Stimulated activated CD8-positive, alpha-beta memory T cell treated with anti-CD3 and anti-CD28 coated beads, Interleukin-4, amount 100 ng/mL, for 48 hours (primary cell): ENCODE results near the gene ZFYVE21.

Experiments
- DNase-seq: peaks from one replicate; pipeline ENCODE4 v3.0.0-alpha.2; 2020

Gene ZFYVE21

DNA sequence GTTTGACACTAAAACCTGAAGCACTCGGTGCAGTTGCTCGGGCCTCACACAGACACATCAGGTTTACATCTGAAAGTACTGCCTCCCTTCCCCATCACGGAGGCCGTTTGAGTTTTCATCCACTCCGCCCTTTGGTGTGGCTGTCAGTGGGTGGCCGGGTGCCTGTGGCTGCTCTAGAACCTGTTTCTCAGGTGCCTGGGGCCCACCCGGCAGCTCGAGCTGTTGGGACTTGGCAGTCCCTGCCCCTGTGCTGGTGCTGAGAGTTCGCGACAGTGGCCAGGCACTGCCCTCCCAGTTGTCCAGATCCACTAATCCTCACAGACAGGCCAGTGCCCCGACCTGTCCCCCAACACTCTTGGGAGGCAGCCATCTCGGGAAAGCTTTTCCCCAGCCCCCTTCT is 22.7 kb upstream of the ZFYVE21 start:
- no peak for DNase-seq

DNA sequence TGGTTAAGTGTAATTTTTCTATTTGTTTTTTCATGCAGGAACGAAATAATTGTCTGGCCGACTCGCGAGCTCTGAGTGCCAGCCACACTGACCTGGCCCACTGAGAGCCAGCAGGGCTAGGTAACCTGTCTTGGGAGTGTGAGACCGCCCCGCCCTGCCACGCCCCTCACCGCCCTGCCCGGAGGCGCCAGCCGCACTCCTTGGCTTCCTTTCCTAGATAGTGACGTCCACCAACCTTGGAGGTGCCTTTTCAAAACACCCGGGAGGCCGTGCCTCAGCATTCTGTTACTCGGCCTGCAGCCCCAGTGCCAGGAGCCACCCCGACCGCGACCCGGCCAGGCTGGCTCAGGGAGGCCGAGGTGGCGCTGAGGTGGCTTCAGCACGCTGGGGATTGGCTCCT is 22.1 kb upstream of the ZFYVE21 start:
- no peak for DNase-seq

DNA sequence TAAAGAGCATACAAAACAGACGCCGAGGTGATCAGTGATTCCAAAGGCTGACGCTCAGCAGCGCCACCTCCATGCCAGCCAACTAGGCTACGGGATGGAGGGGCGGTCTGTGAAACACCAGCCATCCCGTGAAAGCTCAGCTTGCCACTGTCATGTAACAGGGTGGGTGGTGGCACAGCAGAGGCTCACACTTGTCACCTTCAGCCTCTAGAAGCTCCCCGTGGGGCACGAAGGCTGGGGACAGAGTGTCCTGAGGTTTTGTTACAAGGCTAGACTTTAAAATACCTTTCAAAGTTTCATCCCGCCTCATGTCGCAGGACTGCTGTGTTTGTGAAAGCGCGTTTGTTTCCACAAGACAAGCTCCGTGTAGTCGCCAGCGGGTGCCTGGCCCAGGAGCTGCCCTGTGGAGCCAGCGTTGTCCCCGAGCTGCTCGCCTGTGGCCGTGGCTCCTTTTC is 21.0 kb upstream of the ZFYVE21 start:
- DNase-seq, result no peak

DNA sequence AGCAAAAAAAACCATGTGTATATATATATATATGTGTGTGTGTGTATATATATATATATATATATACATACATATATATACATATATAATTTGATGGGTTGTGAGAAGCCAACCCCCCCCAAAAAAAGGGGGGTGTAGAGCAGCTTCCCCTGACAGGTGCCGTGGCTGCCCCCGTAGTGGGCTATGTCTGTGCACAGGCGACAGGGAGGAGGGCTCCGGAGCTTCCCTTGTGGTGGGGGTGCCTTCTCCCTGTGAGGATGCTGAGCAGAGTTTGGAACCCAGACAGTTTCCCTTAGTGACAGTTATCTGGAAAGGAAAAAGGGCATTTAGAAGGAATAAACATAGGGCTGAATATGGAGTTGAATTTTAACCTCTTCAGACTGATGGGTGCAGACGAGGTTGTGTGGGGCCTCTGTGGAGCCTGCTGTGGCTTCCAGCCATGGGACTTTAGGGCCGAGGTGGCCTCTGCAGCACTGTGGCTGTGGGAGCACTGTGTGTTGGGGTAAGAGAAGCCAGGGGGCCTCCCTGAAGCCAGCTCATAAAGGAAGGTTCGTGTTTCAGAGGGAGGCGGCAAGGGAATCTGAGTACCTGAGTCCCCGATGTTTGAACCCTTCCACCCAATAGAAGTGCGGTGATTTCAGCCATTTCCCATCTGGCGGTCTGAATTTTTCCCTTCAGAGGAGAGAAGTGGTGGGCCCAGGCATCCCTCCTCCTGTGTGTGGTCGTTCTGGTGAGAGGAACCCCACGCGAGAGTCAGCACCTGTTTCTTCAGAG is 20.1 kb upstream of the ZFYVE21 start:
- DNase-seq, result no peak

DNA sequence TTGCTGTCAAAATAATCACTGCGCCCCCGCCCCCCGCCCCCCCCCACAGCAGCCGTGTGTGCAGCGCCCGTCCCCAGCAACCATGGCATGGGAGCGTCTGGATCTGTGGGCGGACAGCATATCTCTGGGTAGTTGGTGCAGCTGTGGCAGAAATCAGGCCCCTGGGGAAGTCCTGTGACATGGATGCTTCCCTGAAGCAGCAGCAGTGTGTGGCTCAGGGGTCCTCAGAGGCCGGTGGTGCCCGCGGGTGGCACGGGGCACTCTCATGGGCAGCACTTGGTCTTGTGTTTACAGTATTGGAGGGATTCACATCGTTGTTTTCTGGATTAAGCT is 19.6 kb upstream of the ZFYVE21 start:
- no peak for DNase-seq

DNA sequence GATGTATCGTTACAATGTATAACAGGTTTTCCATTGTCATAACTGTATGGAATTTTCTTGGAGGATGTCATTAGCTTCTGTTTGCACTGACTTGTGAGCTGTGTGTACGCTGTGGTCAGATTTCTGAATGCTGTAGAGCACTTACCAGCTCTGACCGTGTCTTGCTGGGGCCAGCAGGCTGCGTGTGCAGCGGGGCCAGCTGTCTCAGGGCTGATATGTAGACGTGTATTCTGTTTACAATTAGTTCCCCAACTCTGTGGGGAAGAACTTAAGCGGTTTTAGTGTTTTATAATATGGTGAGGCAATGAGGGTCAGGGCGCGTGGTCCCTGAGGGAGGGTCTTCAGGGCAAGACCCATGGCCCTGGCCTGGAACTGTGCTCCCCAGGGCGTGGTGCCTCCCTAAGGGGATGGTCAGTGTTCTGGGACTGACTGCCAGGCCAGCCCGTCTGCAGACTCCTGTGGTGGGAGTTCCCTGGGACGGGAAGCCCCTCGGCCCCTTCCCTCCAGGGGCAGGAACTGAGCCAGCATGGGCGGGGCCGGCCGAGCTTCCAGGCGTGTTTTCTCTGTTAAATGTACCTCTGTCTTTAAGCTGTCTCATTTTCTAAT is 19.0 kb upstream of the ZFYVE21 start:
- no peak for DNase-seq

DNA sequence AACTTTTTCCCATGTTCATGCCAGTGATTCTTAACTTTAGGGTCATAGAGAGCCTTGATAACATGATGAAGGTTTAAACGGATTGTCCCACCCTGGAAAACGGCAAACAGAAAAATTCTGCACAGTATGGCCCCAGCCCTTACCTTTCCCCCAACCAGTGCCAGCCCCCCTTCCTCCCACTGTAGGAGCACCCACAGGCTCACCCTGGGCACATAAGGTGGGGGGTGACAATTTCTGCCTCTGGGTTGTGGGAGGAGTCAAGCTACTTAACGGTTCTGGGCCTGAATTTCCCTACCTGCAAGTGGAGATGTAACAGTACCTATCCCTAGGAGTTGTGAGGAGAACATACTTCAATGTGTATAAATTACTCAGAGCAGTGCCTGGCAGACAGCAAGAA is 18.4 kb upstream of the ZFYVE21 start:
- no peak for DNase-seq

DNA sequence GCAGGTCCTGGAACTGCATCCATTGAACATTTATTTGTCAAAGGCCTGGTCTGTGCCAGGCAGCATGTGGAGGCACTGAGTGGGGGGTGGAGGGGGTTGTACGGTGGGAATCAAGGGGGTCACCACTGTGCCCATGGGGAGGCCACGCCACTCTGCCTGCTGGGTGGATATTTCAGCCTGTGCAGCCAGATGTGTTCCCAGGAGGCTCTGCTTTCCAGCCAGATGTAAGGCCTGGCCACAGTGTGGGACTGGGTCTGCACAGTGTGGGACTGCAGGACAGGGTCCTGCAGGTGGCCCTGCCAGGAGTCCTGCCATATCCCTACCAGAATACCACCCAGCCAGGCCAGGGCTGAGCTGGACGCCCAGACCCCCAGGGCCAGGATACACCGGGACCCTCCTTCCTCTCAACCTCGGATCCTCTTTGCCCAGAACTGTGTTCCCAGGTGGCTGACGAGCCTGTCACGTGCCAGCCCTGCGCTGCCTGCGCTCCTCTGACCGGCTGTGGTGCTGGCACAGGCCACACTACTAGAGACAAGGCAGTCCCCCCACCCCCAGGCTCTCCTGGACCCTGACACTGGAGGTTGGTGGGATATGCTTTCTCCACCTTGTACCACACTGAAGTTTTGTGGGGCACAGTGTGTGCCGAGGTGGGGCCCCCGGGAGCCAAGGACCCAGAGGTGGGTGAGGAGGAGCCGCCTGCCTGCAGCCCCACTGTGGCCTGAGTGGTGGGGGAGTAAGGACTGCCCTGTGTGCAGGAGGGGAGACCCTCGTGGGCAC is 17.8 kb upstream of the ZFYVE21 start:
- DNase-seq, result no peak

DNA sequence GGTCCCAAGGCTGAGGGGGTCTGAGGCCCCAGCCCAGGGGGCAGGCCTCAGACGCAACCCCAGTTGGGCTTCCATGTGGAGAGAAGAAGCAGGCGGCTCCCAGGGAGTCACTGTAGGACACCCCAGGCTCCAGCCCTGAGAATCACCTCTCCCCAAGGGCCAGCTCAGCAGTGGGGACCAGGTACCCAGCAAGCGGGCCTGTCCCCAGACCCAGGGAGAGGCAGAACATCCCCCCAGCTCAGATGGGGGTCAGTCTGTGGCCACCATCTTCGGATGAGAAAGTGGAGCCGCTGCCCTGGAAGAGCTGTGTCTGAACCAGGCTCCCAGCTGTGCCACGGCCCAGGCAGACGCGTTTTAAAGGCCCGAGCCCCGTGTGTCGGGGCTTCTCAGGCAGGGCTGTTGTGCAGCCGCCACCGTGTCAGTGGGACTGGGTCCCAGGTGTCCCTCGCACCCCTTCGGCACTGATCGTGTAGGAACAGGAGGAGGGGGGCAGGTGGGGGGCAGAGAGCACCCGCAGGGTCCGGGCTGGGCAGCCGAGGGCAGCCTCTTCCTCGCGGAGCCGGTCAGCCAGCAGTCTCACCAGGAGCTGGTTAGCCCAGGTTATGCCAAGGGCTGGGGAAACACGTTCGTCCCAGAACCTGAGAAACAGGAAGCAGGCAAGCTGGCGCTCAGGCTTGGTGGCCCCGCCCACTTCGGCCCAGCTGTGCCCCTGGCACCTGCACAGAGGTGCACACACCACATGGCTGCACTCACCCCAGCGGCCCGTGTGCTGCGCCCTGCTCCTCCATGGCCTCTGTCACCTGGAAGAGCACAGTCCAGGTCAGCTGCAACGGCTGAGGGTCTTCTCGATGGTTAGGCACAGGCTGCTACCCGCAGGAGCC is 17.0 kb upstream of the ZFYVE21 start:
- DNase-seq, result no peak

DNA sequence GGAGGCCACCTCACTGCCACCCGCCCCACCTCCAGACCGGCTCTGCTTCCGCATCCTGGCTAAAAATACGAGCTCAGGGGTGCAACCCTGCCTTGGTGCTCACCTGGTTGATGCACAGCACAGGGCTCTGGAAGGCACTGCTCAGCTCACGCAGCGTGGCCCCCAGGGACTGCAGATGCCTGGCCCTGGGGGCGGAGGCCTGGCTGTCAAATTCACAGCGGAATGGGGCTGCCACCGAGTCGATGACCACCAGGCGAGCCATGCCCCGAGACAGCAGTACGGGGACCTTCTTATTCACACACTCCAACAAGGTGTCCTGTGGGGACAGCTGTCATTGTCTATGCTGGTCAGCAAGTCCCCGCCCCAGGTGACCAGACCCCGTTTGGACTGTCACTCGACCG is 16.3 kb upstream of the ZFYVE21 start:
- no peak for DNase-seq

DNA sequence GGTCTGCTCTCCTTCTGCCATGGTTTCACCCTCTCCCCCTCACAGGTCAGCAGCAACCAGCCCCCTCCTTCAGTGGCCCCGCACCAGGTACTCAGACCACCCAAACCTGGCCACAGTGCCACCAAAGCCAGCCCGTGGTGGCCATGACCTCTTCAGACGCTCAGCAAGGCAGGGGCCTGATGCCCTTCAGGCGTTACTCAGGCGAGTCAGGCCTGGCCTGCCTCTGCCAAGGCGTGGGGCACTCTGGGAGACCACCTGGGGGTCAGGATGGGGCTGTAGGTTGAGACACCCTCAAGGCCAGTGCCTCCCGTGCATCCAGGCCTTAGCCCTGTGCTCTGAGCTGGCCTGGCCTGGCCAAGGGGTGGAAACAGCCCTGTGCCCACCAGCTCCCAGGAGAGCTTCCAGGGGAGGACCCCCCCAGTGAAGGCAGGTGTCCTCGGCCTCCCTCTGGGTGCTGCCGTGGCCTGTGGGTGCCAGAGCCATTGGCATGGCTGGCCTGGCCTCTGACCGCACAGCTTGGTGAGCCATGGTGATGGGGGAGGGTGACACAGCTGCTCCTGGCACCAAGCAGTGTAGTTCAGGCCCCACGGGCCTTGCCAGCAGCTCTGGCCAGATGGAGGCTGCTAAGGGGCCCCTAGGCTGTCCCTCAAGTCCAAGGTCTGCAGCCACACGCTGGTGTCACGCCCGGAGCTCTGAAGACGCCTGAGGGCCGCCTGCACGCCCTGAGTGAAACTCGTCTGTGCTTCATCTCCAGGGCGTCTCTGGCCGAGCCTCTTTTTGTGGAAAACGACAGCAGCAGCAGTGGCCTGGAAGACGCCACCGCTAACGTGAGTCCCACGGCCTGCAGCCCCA is 15.5 kb upstream of the ZFYVE21 start:
- no peak for DNase-seq

DNA sequence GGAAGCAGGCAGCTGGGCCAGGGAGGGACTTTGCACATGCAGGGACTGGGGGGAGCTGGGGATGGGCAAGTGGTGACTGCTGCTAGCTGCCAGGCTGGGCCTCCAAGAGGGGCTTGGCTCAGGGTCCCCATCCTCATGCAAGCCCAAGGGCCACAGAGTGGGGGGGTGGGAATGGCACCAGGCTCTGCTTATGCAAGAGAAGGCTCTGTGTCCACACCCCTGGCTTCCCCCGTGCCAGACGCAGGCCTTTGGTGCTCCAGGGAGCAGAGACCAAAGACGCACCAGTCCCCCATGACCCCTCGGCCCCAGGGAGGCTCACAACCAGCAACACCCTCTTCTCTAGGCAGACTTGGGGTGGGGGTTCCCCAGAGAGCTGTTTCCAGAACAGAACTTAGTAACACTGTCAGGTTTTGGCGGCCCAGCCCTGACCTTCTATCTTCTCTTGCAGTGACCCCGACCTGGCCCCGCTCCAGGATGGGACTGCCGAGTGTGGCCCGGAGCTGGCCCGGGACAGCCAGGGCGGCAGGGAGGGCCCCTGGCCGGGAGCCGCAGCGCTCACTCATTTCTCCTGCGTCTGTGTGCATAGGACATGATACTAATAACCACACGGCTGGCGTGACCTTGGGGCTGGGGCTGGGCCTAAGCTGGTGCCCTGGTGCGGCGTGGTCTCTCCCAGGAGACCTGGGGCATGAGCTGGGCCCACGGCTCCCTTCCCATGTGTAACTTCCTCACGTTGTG is 14.7 kb upstream of the ZFYVE21 start:
- DNase-seq, result no peak

DNA sequence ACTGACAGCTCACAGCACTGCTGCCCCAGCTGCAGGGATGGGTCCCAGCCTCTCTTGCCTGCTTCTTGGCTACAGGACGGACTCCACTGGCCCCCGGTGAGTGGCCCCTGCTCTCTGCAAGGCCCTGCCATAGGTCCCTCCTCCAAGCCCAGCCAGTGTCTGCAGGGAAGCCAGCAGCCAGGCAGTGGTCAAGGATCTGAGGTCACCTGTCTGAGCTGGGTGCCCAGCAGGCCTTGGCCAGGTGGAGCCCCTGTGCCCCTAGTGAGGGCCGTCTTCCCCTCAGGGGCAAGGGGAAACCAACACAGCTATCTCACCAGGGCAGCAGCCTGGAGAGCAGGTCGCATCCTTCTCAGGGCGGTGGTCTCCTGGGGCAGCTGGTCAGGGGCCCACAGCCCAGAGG is 13.5 kb upstream of the ZFYVE21 start:
- DNase-seq, result no peak

DNA sequence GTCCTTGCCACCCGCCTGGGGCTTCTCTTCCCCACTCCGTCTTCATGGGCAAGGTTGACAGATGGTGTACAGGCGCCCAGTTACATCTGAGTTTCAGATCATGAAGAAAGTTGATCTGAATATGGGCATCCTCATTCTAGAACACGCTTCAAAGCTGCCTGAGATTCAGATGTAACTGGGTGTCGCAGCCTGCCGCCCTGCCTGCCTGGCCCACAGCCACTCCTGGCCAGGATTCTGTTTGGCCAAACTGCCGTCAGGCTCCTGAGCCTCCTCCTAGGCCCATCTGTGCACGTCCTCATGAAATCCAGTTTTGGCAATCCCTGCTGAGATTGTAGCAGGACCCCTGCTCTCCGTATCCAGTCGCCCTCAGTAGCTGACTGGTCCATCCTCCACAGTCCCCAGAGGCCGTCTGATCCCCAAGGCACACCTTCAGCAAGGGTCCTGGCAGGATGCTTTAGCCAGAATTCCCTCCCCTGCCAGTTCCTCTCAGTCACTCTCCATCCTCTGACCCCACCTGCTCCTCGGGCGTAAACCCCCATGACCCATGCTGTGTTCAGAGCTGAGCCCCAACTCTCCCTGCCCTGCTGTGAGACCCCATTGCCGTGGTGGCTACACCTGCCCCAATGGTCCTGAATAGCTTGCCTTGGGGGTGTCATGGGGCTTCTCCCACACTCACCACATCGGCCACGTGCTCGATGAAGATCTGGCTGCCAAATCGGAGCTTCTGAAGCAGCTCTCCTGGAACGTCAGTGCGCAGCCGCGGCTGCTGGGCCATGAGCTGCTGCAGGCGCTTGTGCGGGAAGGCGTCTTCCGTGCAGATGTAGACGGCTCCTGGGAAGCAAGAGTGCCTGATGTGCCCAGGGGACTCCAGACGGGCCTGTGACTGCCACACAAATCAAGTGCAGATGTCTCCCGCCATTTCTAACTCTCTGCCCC is 12.8 kb upstream of the ZFYVE21 start:
- DNase-seq, result no peak

DNA sequence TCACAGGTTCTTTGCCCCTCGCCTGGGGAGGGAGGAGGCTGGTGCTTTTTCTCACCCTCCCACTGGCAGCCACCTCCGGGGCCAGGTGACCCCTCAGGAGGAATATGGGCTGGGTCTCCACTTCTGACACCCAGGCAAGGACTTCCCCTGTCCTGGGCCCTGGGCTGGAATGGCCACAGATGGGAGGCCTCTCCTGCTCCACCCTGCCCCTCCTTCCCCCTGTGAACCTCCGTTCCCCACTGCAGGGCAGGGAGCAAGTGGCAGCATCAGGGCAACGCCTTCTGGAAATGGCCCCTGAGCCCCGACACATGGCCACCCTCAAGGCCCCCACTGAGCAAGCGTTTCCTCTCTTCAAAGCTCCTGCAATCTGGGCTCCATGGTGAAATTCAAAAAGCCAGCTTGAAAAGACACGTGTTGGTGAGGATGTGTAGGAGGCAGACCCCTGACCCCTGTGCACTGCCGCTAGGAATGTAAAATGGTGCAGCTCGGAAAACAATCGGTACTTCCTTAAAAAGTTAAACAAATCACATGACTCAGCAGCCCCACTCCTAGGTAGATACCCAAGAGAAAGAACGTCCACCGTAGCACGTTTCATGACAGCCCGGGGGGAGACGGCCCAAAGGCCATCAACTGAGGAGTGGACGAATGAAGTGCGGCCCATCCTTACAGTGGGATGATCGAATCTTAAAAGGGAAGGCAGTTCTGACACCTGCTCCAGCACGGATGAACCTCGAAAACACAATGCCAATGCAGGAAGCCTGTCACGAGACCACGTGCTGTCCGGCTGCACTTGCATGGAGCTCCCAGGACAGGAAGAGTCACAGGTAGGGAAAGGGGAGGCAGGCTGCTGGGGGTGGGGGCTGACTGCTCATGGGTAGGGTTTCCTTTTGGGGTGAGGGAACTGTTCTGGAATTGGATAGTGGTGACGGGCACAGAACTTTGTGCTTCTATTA is 11.9 kb upstream of the ZFYVE21 start:
- DNase-seq, result no peak

DNA sequence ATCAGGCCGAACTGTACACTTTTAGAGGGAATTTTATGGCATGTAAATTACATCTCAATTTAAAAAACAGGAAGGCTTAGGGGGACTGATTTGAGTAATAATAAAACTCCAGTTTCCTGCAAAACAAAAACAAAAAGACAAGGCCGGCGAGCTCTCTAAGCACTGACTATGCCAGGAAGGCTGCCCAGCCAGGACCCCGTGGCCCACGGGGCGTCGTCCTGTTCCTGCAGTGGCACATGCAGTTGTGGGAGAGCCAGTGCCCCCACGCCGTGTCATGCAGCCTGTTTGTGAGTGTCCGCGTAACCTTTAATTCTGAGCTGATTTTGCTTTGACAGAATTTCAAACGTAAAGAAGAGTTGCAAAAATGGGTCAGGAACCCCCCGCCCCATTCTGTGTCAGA is 10.9 kb upstream of the ZFYVE21 start:
- no peak for DNase-seq

DNA sequence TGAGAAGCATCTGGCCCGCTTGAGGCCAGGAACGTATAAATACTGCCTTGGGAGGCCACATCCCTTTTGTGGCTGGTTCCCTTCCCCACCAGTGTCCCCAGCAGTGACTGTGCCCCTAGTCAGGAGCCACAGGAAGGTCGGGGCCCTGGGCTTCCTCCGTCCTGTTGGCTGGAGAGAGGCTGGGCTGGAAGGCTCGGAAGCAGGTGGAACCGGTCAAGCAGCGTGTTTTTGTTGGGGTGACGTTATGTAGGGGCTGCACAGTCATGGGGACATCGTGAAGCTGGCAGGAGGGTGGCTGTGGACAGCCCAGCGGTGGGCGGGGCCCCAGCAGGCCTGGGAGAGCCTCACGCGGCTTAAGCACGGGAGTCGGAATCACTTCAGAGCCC is 10.5 kb upstream of the ZFYVE21 start:
- no peak for DNase-seq

DNA sequence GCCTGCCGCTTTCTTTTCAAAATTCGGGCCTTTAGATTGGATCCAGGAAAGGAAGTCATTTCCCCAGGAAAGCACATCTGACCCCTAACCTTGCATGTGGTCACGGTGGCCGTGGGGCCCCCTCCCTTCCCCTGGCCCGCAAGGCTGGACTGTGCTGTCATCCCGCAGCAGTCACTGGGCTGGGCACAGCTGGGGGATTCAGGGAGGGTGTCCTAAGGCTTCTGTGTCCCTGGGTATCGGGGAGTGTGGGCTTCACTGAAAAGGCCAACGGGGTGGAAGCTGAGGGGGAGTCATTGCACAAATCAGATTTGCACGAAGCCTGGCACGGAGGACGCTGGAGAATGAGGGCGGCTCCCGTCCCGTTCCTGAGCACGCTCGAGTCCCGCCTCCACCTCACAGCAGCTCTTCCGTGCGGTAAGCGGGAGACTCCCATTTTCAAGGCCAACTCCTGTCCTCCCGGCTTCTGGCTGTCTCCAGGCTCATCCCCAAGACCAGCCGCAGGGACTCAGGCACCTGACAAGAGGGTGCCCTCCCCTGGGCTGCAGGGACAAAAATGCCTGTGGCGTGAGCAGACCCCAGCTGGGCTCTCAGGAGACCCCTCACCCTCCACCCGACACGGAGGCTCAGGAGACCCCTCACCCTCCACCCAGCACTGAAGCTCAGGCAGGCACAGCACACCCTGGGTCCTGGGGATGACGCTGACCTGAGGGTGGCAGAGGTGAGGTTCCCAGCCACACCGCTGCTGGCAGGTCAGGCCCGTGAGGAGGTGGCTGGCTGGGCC is 9.9 kb upstream of the ZFYVE21 start:
- DNase-seq, result no peak
